Common myeloid progenitor, CD34-positive (primary cell): Measurements from ENCODE around the gene EHD4.
A peak's percentile ranks its signal among the peaks of the same experiment; 100 is the strongest.

Experiments used
- CTCF ChIA-PET: fragments of 350-600 bp; sonication (Branson Sonifier 250); formaldehyde crosslinking; loops from one replicate; lab custom pipeline; 2021; ENCODE audit warnings: antibody characterized with exemption; lab: Charles Lee
- POLR2A ChIA-PET: fragments of 350-600 bp; sonication (Branson Sonifier 250); formaldehyde crosslinking; loops from one replicate; lab custom pipeline; 2021; ENCODE audit warnings: antibody characterized with exemption; lab: Charles Lee
- DNase-seq, 3 donors: peaks; one replicate each; pipeline versions ENCODE4 v3.0.0 to v3.0.0-alpha.2; 2013
- H3K27ac ChIP-seq, 2 experiments: 1 replicate in 1 of 2; 2 replicates in 1 of 2; pipeline ENCODE4 v1.7.0; 2013; ENCODE audit warnings: inconsistent platforms in 2 of 2, low read length in 2 of 2, mild to moderate bottlenecking in 2 of 2, low read depth in 1 of 2, moderate library complexity in 1 of 2; ENCODE audit not compliant: severe bottlenecking in 2 of 2, insufficient read depth in 1 of 2, poor library complexity in 1 of 2
- H3K27me3 ChIP-seq, 5 experiments: replicated peaks in 2 of 5; 1 replicate in 3 of 5; 2 replicates in 2 of 5; pipeline versions ENCODE4 v1.6.1 to v1.7.0; 2013; ENCODE audit warnings: low read length in 4 of 5, mild to moderate bottlenecking in 2 of 5, moderate library complexity in 2 of 5, inconsistent platforms in 1 of 5; ENCODE audit not compliant: insufficient read depth in 5 of 5, control insufficient read depth in 4 of 5
- H3K36me3 ChIP-seq, 4 experiments: 1 replicate in 2 of 4; 2 replicates in 2 of 4; pipeline versions ENCODE4 v1.6.1 to v1.7.0; 2013; ENCODE audit warnings: low read length in 3 of 4, control low read depth in 1 of 4, mild to moderate bottlenecking in 1 of 4; ENCODE audit not compliant: control insufficient read depth in 4 of 4, insufficient read depth in 4 of 4
- H3K4me1 ChIP-seq, 4 experiments: 1 replicate in 3 of 4; 2 replicates in 1 of 4; pipeline versions ENCODE4 v1.6.1 to v1.7.1; 2013; ENCODE audit warnings: low read length in 3 of 4, mild to moderate bottlenecking in 3 of 4, control low read depth in 1 of 4, inconsistent platforms in 1 of 4, moderate library complexity in 1 of 4; ENCODE audit not compliant: control insufficient read depth in 4 of 4, insufficient read depth in 4 of 4; ENCODE audit errors: control extremely low read depth in 1 of 4
- H3K4me3 ChIP-seq, 7 experiments: 1 replicate in 4 of 7; 2 replicates in 3 of 7; pipeline versions ENCODE4 v1.5.1 to v1.7.0; 2013; ENCODE audit warnings: mild to moderate bottlenecking in 7 of 7, low read length in 6 of 7, moderate library complexity in 6 of 7, inconsistent platforms in 2 of 7, low read depth in 2 of 7, control low read depth in 1 of 7; ENCODE audit not compliant: insufficient read depth in 4 of 7, control insufficient read depth in 1 of 7; ENCODE audit errors: extremely low read depth in 1 of 7
- H3K9me3 ChIP-seq, 5 experiments: 1 replicate in 4 of 5; 2 replicates in 1 of 5; pipeline versions ENCODE4 v1.6.1 to v1.7.1; 2013; ENCODE audit warnings: low read length in 4 of 5, mild to moderate bottlenecking in 2 of 5, inconsistent platforms in 1 of 5, low read depth in 1 of 5, moderate library complexity in 1 of 5; ENCODE audit not compliant: control insufficient read depth in 4 of 5, insufficient read depth in 2 of 5; ENCODE audit errors: control extremely low read depth in 1 of 5
- WGBS: methylation state at CpG from one replicate; pipeline ENCODE4 v1.1.5; 2013; ENCODE audit not compliant: insufficient coverage; 5-methylcytosine and 5-hydroxymethylcytosine counted together

EHD4 gene

GRCh38 chr15:41884458-41884857 lies 87.9 kb downstream of the EHD4 start:
- Histone ChIP-seq H3K36me3 (no peaks in the 10 kb centered on the region), H3K27me3 (peaks cover 0 to 22% (median 10%) of the 10 kb centered on the region in 5 experiments), H3K9me3 (no peaks in the 10 kb centered on the region), H3K4me3 (no peak overlapping the region), H3K4me1 (peaks cover 0 to 19% (median 15%) of the 10 kb centered on the region in 4 experiments), H3K27ac (no peak overlapping the region)
- no peak for DNase-seq
- ChIA-PET POLR2A (no interaction called here), CTCF (interaction anchor here (0.9 to 2.5 kb wide), 2 partner anchors 8 to 112 kb away, joined by 5 to 8 read pairs; no protein-coding TSS in a partner anchor)
- WGBS: 95% methylated on average over 6 of the region's 7 CpGs

- ChIA-PET POLR2A (no interaction called here), CTCF (interaction anchor here (0.7 to 2.8 kb wide), 3 partner anchors 9 to 21 kb away, joined by 5 to 11 read pairs (median 8); no protein-coding TSS in a partner anchor)
- peaks cover 0 to 22% (median 10%) of the 10 kb centered on the region in 5 experiments for H3K27me3 ChIP-seq
- no peak overlapping the region for H3K27ac ChIP-seq
- DNase-seq: no peak
- no peak overlapping the region for H3K4me3 ChIP-seq
- H3K4me1 ChIP-seq: peaks cover 0 to 19% (median 12%) of the 10 kb centered on the region in 4 experiments
- H3K9me3 ChIP-seq: no peaks in the 10 kb centered on the region
- no peaks in the 10 kb centered on the region for H3K36me3 ChIP-seq
- WGBS: 100% methylated on average over 2 of the region's 2 CpGs
Observed at GRCh38 chr15:41883484-41883825, 88.9 kb downstream of the EHD4 start.

- Histone ChIP-seq H3K27me3 (peaks cover 0 to 22% (median 10%) of the 10 kb centered on the region in 5 experiments), H3K4me1 (peaks cover 0 to 19% (median 11%) of the 10 kb centered on the region in 4 experiments), H3K4me3 (no peak overlapping the region), H3K27ac (no peak overlapping the region), H3K36me3 (no peaks in the 10 kb centered on the region), H3K9me3 (no peaks in the 10 kb centered on the region)
- 75% methylated on average over 14 of the region's 14 CpGs for WGBS
- CTCF ChIA-PET: interaction anchor here (0.7 to 2.8 kb wide), 4 partner anchors 10 to 65 kb away, joined by 3 to 11 read pairs (median 6); no protein-coding TSS in a partner anchor
- POLR2A ChIA-PET: no interaction called here
- peak in 2 of 3 donors; percentile 81 to 88 for DNase-seq
Observed at GRCh38 chr15:41882689-41883483, 89.5 kb downstream of the EHD4 start.

GRCh38 chr15:41881920-41882688 lies 90.3 kb downstream of the EHD4 start:
- no peaks in the 10 kb centered on the region for H3K9me3 ChIP-seq
- POLR2A ChIA-PET: interaction anchor here (0.5 kb wide), 1 partner anchor 269 kb away, joined by 4 read pairs; no protein-coding TSS in a partner anchor
- CTCF ChIA-PET: interaction anchor here (0.7 to 2.8 kb wide), 4 partner anchors 10 to 64 kb away, joined by 3 to 11 read pairs (median 6); no protein-coding TSS in a partner anchor
- H3K4me1 ChIP-seq: peaks cover 0 to 19% (median 11%) of the 10 kb centered on the region in 4 experiments
- no peaks in the 10 kb centered on the region for H3K36me3 ChIP-seq
- no peak overlapping the region for H3K27ac ChIP-seq
- 25% methylated on average over 56 of the region's 81 CpGs for WGBS
- DNase-seq: peak in 2 of 3 donors; percentile 70
- peaks cover 0 to 22% (median 10%) of the 10 kb centered on the region in 5 experiments for H3K27me3 ChIP-seq
- H3K4me3 ChIP-seq: peak overlapping the region in 3 of 7 experiments; percentile 29 to 38 (median 30)

GRCh38 chr15:41881550-41881919 lies 90.8 kb downstream of the EHD4 start:
- H3K27me3 ChIP-seq: peaks cover 0 to 22% (median 10%) of the 10 kb centered on the region in 5 experiments
- H3K4me1 ChIP-seq: peaks cover 0 to 19% (median 11%) of the 10 kb centered on the region in 4 experiments
- ChIA-PET POLR2A (interaction anchor here (0.5 kb wide), 1 partner anchor 270 kb away, joined by 4 read pairs; no protein-coding TSS in a partner anchor), CTCF (interaction anchor here (0.9 to 2.8 kb wide), 3 partner anchors 11 to 30 kb away, joined by 3 to 11 read pairs (median 4); no protein-coding TSS in a partner anchor)
- no peak for DNase-seq
- 41% methylated on average over 9 of the region's 10 CpGs for WGBS
- H3K4me3 ChIP-seq: peak overlapping the region in 2 of 7 experiments; percentile 29 to 30
- H3K9me3 ChIP-seq: no peaks in the 10 kb centered on the region
- H3K36me3 ChIP-seq: no peaks in the 10 kb centered on the region
- no peak overlapping the region for H3K27ac ChIP-seq

GRCh38 chr15:41881086-41881485 lies 91.3 kb downstream of the EHD4 start:
- WGBS: 97% methylated on average over 6 of the region's 8 CpGs
- H3K36me3 ChIP-seq: no peaks in the 10 kb centered on the region
- no peak overlapping the region for H3K27ac ChIP-seq
- peaks cover 0 to 19% (median 11%) of the 10 kb centered on the region in 4 experiments for H3K4me1 ChIP-seq
- H3K4me3 ChIP-seq: no peak overlapping the region
- H3K9me3 ChIP-seq: no peaks in the 10 kb centered on the region
- peaks cover 0 to 22% (median 10%) of the 10 kb centered on the region in 5 experiments for H3K27me3 ChIP-seq
- no peak for DNase-seq
- ChIA-PET CTCF (interaction anchor here (0.5 to 2.8 kb wide), 4 partner anchors 12 to 121 kb away, joined by 3 to 11 read pairs (median 4); no protein-coding TSS in a partner anchor), POLR2A (interaction anchor here (0.5 kb wide), 1 partner anchor 270 kb away, joined by 4 read pairs; no protein-coding TSS in a partner anchor)
